HG02852 (cell line): Measurements from ENCODE around the gene LGALS14.

ENCODE experiments used
- ATAC-seq: cut with Tn5 transposase; IDR thresholded peaks from one replicate; pipeline ENCODE4 v1.9.1; 2021; ENCODE audit warnings: mild to moderate bottlenecking, moderate library complexity; ENCODE audit not compliant: unreplicated experiment

The LGALS14 gene

DNA sequence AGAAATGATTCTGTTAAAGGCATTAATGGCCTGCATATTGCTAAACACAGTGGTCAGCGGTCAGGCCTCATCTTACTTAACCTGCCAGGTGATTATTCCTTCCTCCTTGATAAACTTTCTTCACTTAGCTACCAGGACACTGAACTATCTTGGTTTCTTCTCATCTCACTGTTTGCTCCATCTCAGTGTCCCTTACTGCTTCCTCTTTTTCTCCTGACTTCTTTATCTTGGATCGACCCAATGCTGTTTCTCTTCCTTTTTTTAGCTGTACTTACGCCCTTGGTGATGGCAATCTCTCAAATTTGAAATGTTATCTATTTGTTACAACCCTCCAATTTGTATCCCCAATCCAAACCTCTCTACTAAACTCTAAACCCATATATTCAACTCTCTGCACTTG is 41.4 kb downstream of the LGALS14 start:
- no peak for ATAC-seq

DNA sequence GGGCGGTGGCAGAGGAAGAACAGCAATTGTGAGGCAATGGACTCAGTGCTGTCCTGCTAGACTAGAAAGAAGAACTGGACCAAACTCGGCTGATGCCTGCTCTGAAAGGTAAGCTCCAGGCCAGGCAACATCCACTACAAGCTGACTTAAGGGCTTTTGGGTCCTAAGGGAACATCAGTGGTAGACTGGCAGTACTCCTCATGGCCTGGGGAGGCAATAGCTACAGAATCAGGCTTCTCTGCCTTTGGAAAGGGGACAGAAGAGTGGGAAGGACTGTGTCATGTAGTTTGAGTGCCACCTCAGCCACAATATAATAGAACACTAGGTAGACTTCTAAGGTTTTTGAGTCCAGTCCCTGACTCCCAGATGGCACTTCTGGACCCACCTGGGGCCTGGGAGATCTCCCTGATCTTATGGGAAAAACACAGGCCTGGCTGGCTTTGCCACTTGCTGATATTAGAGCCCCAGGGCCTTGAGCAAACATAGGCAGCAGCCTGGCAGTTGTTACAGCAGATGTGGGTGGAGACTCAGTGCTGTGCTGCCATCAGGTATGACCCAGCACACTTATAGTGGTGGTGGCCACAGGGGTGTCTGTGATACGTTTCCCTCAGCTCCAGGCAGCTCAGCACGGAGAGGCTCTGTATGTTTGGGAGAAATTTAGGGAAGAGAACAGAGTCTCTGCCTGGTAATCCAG is 42.7 kb downstream of the LGALS14 start:
- ATAC-seq = no peak

DNA sequence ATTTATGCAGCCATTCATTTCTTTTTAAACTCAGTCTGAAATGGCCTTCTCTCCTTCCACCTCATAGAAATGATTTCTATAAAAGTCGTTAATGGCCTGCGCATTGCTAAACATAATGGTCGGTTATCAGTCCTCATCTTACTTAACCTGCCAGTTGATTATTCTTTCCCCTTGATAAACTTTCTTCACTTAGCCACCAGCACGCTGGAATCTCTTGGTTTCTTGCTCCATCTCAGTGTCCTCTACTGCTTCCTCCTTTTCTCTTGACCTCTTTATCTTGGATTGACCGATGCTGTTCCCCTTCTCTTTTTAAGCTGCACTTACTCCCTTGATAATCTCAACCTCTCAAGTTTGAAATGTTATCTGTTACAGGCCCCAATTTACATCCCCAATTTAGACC is 45.7 kb downstream of the LGALS14 start:
- no peak for ATAC-seq

DNA sequence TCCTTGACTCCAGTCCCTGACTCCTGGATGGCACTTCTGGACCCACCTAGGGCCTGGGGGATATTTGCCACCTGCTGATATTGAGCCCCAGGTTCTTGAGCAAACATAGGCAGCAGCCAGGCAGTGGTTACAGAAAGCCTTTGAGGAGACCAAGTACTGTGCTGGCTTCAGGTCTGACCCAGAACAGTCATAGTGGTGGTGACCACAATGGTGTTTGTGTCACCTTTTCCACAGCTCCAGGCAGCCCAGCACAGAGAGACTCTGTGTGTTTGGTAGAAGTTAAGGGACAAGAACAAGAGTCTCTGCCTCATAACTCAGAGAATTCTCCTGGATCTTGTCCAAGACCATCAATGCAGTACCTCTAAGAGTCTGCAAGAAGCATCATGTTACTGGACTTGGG is 48.1 kb downstream of the LGALS14 start:
- no peak for ATAC-seq

DNA sequence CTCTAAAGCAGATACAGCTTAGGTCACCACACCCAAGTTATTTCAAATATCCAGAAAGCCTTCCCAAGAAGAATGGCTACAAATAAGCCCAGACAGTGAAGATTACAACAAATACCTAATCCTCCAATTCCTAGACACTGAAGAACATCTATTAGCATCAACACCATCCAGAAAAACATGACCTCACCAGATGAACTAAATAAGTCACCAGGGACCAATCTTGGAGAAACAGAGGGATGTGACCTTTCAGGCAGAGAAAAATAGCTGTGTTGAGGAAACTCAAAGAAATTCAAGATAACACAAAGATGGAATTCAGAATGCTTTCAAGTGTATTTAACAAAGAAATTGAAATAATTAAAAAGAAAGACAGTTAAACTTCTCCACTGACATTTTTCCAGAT is 48.5 kb downstream of the LGALS14 start:
- ATAC-seq = no peak

DNA sequence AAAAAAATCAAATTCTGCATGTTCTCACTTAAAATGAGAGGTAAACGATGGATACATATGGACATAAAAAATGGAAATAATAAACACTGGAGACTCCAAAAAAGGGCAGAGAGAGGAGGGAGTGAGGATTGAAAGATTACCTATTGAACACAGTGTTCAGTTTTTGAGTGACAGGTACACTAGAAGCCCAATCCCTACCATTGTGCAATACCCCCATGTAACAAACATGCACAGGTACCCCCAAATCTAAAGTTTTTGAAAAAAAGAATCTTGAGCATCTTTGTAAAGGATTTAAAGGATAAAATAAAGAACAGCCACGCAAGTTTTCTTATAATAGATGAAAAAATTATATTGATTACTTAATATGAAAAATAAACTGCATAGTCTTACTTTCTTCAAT is 50.3 kb downstream of the LGALS14 start:
- ATAC-seq = no peak

DNA sequence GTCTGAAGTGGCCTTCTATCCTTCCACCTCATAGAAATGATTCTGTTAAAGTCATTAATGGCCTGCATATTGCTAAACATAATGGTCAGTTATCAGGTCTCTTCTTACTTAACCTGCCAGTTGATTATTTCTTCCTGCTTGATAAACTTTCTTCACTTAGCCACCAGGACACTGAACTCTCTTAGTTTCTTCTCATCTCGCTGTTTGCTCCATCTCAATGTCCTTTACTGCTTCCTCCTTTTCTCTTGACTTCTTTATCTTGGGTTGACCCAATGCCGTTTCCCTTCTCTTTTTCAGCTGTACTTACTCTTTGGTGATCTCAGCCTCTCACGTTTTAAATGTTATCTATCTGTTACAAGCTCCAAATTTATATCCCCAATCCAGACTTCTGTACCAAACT is 50.7 kb downstream of the LGALS14 start:
- no peak for ATAC-seq
